Neural progenitor cell (in vitro differentiated cells): ENCODE results near the gene ANKRD53.

ENCODE experiments used
- EZH2 ChIP-seq: fragments of 200-600 bp; sonication (generic); IDR thresholded peaks from 2 replicates; pipeline ENCODE4 v1.6.1; 2017; ENCODE audit warnings: antibody characterized with exemption, mild to moderate bottlenecking, moderate library complexity
- EZH2phosphoT487 ChIP-seq: fragments of 200-600 bp; sonication (generic); IDR thresholded peaks from 2 replicates; pipeline ENCODE4 v1.6.1; 2017; ENCODE audit warnings: antibody characterized with exemption
- TF ChIP-seq, protein P1 (sequence below): fragments of 200-600 bp; sonication (generic); IDR thresholded peaks from 2 replicates; pipeline ENCODE4 v1.5.1; 2017; ENCODE audit warnings: antibody characterized with exemption, mild to moderate bottlenecking

- TF ChIP-seq, protein P1, sequence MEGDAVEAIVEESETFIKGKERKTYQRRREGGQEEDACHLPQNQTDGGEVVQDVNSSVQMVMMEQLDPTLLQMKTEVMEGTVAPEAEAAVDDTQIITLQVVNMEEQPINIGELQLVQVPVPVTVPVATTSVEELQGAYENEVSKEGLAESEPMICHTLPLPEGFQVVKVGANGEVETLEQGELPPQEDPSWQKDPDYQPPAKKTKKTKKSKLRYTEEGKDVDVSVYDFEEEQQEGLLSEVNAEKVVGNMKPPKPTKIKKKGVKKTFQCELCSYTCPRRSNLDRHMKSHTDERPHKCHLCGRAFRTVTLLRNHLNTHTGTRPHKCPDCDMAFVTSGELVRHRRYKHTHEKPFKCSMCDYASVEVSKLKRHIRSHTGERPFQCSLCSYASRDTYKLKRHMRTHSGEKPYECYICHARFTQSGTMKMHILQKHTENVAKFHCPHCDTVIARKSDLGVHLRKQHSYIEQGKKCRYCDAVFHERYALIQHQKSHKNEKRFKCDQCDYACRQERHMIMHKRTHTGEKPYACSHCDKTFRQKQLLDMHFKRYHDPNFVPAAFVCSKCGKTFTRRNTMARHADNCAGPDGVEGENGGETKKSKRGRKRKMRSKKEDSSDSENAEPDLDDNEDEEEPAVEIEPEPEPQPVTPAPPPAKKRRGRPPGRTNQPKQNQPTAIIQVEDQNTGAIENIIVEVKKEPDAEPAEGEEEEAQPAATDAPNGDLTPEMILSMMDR: no peak
- TF ChIP-seq EZH2 (no peak), EZH2phosphoT487 (no peak)
Measured at GRCh38 chr2:71001981-71002570, 23.6 kb downstream of the ANKRD53 start.
